ENCODE results near the gene SMYD3. TPM values are rescaled to one million over a fixed set of nuclear protein-coding genes. Genes with fewer than 3 reads are reported as not detected.

SMYD3 gene
- total and polyA plus RNA-seq, 2 donors (not counting 1 experiment from before 2014, with no cell fraction given), result 9.7 to 37.2 TPM

- Histone ChIP-seq H3K27me3 (replicated peaks in 1 of 4; ENCODE audit: control extremely low read depth in 1 of 4, control insufficient read depth in 3 of 4, insufficient read depth in 4 of 4, low read length in 3 of 4) (no peaks in the 10 kb centered on the region), H3K9ac (ENCODE audit: low read length) (no peak overlapping the region), H3K36me3 (replicated peaks in 1 of 2; ENCODE audit: control extremely low read depth in 1 of 2, control insufficient read depth in 1 of 2, extremely low read depth in 1 of 2, insufficient read depth in 2 of 2, low read length in 1 of 2) (no peaks in the 10 kb centered on the region), H3K27ac (ENCODE audit: low read length in 2 of 2) (no peak overlapping the region), H2AFZ (ENCODE audit: insufficient read depth, low read depth, low read length, poor library complexity, severe bottlenecking) (no peak overlapping the region), H3K4me1 (ENCODE audit: control insufficient read depth in 2 of 2, insufficient read depth in 2 of 2, low read length in 2 of 2) (no peaks in the 10 kb centered on the region), H4K20me1 (ENCODE audit: control insufficient read depth, insufficient read depth, low read length, poor library complexity, severe bottlenecking) (no peaks in the 10 kb centered on the region), H3K9me3 (ENCODE audit: control extremely low read depth in 1 of 3, control insufficient read depth in 2 of 3, insufficient read depth in 1 of 3, low read length in 2 of 3) (peaks cover 0 to 3% (median 0%) of the 10 kb centered on the region in 3 donors), H3K4me3 (ENCODE audit: control extremely low read depth in 1 of 5, extremely low read depth in 1 of 5, insufficient read depth in 1 of 5, low read depth in 2 of 5, low read length in 4 of 5) (no peak overlapping the region), H3K79me2 (ENCODE audit: control insufficient read depth, insufficient read depth, low read length) (peaks cover 3% of the 10 kb centered on the region), H3K4me2 (replicated peaks; ENCODE audit: low read depth, low read length, poor library complexity, severe bottlenecking) (no peak overlapping the region)
- no CpG with 5 or more reads among the region's 3 CpGs for WGBS (ENCODE audit: insufficient coverage)
- ATAC-seq (ENCODE audit: low read depth) (no peak), DNase-seq (no peak)
- Mint-ChIP-seq H3K9me3 (ENCODE audit: insufficient read depth) (no peaks in the 10 kb centered on the region), H3K27me3 (no peaks in the 10 kb centered on the region), H3K27ac (no peak overlapping the region), H3K4me3 (no peak overlapping the region), H3K4me1 (peaks cover 15% of the 10 kb centered on the region)
- ChIA-PET POLR2A (no interaction called here), CTCF (no interaction called here)
- intact Hi-C loops (cut with micrococcal nuclease), result no loop called here
- TF ChIP-seq EZH2 (IDR thresholded peaks at IDR 0.05; ENCODE audit: borderline replicate concordance, insufficient read depth, low read depth, low read length, poor library complexity, severe bottlenecking), result no peak
- TF ChIP-seq, protein P1, sequence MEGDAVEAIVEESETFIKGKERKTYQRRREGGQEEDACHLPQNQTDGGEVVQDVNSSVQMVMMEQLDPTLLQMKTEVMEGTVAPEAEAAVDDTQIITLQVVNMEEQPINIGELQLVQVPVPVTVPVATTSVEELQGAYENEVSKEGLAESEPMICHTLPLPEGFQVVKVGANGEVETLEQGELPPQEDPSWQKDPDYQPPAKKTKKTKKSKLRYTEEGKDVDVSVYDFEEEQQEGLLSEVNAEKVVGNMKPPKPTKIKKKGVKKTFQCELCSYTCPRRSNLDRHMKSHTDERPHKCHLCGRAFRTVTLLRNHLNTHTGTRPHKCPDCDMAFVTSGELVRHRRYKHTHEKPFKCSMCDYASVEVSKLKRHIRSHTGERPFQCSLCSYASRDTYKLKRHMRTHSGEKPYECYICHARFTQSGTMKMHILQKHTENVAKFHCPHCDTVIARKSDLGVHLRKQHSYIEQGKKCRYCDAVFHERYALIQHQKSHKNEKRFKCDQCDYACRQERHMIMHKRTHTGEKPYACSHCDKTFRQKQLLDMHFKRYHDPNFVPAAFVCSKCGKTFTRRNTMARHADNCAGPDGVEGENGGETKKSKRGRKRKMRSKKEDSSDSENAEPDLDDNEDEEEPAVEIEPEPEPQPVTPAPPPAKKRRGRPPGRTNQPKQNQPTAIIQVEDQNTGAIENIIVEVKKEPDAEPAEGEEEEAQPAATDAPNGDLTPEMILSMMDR (IDR thresholded peaks at IDR 0.05), result no peak
Measured at GRCh38 chr1:246425895-246426294, 81.2 kb downstream of the SMYD3 start.

DNA sequence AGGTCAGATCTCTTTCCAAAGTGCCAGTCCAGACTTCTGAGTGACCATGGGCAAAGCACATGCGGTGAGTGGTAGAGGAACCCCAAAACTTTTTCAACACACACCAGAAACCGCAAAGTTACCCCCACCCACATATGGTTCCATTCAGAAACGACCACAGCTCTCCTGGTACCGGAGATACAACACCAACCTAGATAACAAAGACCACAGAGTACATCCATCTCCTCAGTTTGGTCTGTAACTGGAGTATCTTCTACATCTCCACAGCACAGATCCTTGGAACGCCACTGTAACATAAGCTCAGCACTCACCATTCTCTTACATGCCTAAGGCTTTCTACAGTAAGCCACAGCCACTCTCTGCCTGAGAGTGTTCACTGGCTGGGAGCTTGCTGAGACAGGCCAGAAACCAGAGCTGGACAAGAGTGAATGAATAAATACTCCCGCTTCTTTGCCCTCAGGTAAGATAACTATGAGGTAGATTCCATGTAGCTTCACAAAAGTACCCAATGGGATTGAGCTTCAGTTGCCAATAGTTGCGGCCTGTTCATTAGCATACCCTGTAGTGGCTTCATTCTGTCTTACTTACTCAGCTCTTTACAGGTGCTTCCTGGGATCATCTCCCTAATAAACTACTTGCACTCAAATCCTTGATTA, 81.8 kb downstream of the SMYD3 start:
- Histone ChIP-seq H3K27me3 (replicated peaks in 1 of 4; ENCODE audit: control extremely low read depth in 1 of 4, control insufficient read depth in 3 of 4, insufficient read depth in 4 of 4, low read length in 3 of 4) (no peaks in the 10 kb centered on the region), H3K79me2 (ENCODE audit: control insufficient read depth, insufficient read depth, low read length) (peaks cover 3% of the 10 kb centered on the region), H3K9ac (ENCODE audit: low read length) (no peak overlapping the region), H3K36me3 (replicated peaks in 1 of 2; ENCODE audit: control extremely low read depth in 1 of 2, control insufficient read depth in 1 of 2, extremely low read depth in 1 of 2, insufficient read depth in 2 of 2, low read length in 1 of 2) (no peaks in the 10 kb centered on the region), H3K4me2 (replicated peaks; ENCODE audit: low read depth, low read length, poor library complexity, severe bottlenecking) (no peak overlapping the region), H4K20me1 (ENCODE audit: control insufficient read depth, insufficient read depth, low read length, poor library complexity, severe bottlenecking) (no peaks in the 10 kb centered on the region), H3K4me1 (ENCODE audit: control insufficient read depth in 2 of 2, insufficient read depth in 2 of 2, low read length in 2 of 2) (no peaks in the 10 kb centered on the region), H3K4me3 (ENCODE audit: control extremely low read depth in 1 of 5, extremely low read depth in 1 of 5, insufficient read depth in 1 of 5, low read depth in 2 of 5, low read length in 4 of 5) (no peak overlapping the region), H2AFZ (ENCODE audit: insufficient read depth, low read depth, low read length, poor library complexity, severe bottlenecking) (no peak overlapping the region), H3K27ac (ENCODE audit: low read length in 2 of 2) (no peak overlapping the region), H3K9me3 (ENCODE audit: control extremely low read depth in 1 of 3, control insufficient read depth in 2 of 3, insufficient read depth in 1 of 3, low read length in 2 of 3) (peaks cover 0 to 3% (median 0%) of the 10 kb centered on the region in 3 donors)
- ChIA-PET POLR2A (no interaction called here), CTCF (no interaction called here)
- Mint-ChIP-seq H3K27ac (no peak overlapping the region), H3K4me3 (no peak overlapping the region), H3K4me1 (peaks cover 11% of the 10 kb centered on the region), H3K27me3 (no peaks in the 10 kb centered on the region), H3K9me3 (ENCODE audit: insufficient read depth) (no peaks in the 10 kb centered on the region)
- no peak for DNase-seq
- no peak for TF ChIP-seq EZH2 (IDR thresholded peaks at IDR 0.05; ENCODE audit: borderline replicate concordance, insufficient read depth, low read depth, low read length, poor library complexity, severe bottlenecking)
- TF ChIP-seq, protein P1 (IDR thresholded peaks at IDR 0.05), result no peak
- intact Hi-C loops (cut with micrococcal nuclease), result no loop called here
- WGBS (ENCODE audit: insufficient coverage), result 90% methylated on average over 4 of the region's 7 CpGs
- ATAC-seq (ENCODE audit: low read depth), result no peak
